Karpas-422 (cell line): ENCODE results near the gene ERC2. TPM values are rescaled to one million over a fixed set of nuclear protein-coding genes. Genes with fewer than 3 reads are reported as not detected.

Source experiments
- DNase-seq: peaks from one replicate; pipeline ENCODE4 v3.0.0-alpha.2; 2015
- H2AFZ ChIP-seq: fragments of 200-600 bp; sonication (generic); 2 replicates; pipeline ENCODE4 v1.6.1; 2014; ENCODE audit warnings: antibody characterized with exemption, low read length, mixed read lengths
- H3K27ac ChIP-seq: fragments of 200-600 bp; sonication (generic); 2 replicates; pipeline ENCODE4 v1.5.1; 2014; ENCODE audit warnings: mild to moderate bottlenecking, low read length, moderate library complexity
- H3K27me3 ChIP-seq: fragments of 200-600 bp; sonication (generic); 2 replicates; pipeline ENCODE4 v1.6.1; 2014; ENCODE audit warnings: low read length, mixed read lengths
- H3K36me3 ChIP-seq: fragments of 200-600 bp; sonication (generic); 2 replicates; pipeline ENCODE4 v1.6.1; 2014; ENCODE audit warnings: low read length, mixed read lengths; ENCODE audit not compliant: insufficient read depth
- H3K4me1 ChIP-seq: fragments of 200-600 bp; sonication (generic); 2 replicates; pipeline ENCODE4 v1.6.1; 2014; ENCODE audit warnings: mild to moderate bottlenecking, low read length, mixed read lengths
- H3K4me2 ChIP-seq: fragments of 200-600 bp; sonication (generic); 2 replicates; pipeline ENCODE4 v1.6.1; 2014; ENCODE audit warnings: low read length, low read depth, mild to moderate bottlenecking; ENCODE audit not compliant: poor library complexity, severe bottlenecking
- H3K4me3 ChIP-seq: fragments of 200-600 bp; sonication (generic); 2 replicates; pipeline ENCODE4 v1.5.1; 2014; ENCODE audit warnings: mild to moderate bottlenecking, antibody characterized with exemption, low read length, mixed read lengths
- H3K79me2 ChIP-seq: fragments of 200-600 bp; sonication (generic); 2 replicates; pipeline ENCODE4 v1.6.1; 2014; ENCODE audit warnings: mild to moderate bottlenecking, low read length, mixed read lengths
- H3K9ac ChIP-seq: fragments of 200-600 bp; sonication (generic); 2 replicates; pipeline ENCODE4 v1.6.0; 2014; ENCODE audit warnings: low read length
- H3K9me2 ChIP-seq: fragments of 200-600 bp; sonication (generic), shearing (Covaris generic); replicated peaks from 2 replicates; pipeline ENCODE4 v1.6.0; 2014; ENCODE audit warnings: mild to moderate bottlenecking, low read length, moderate library complexity; ENCODE audit not compliant: insufficient read depth
- H3K9me3 ChIP-seq: fragments of 300-700, 200-600 bp; sonication (generic); 2 replicates; pipeline ENCODE4 v1.6.1; 2014; ENCODE audit warnings: low read length, mixed read lengths
- H4K20me1 ChIP-seq: fragments of 200-600 bp; sonication (generic); 2 replicates; pipeline ENCODE4 v1.6.1; 2014; ENCODE audit warnings: mild to moderate bottlenecking, antibody characterized with exemption, low read length, low read depth; ENCODE audit not compliant: insufficient read depth
- total RNA-seq: library from RNA; depleted of rRNA; stranded (reverse); fragments of >200 nt; shearing (Covaris generic); gene quantifications from 2 replicates; pipeline ENCODE4 v1.2.3, GENCODE V29; 2014; ENCODE audit warnings: low replicate concordance

ERC2 gene
- total RNA-seq, 1 experiment from 2014 or later, result 3.7 TPM

DNA sequence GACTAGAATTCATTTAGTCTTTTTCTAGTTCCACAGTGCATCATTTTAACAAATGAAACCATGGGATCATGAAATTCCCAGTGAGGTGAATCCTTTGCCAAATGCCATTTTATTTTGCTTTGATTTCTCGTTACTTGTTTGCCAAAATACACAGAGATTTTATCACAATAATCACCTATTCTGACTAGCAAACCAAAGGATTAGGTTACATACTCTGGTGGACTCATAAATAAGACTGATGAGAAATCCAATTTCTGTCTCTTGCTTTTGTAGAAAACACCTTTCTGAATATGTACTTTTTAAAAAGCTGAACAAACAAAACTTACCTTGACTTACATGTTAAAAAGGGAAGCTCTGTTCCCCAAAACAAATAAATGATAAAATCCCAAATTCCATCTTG, 12.2 kb downstream of the ERC2 start:
- Histone ChIP-seq H3K9me2 (no peaks in the 10 kb centered on the region), H3K27me3 (no peaks in the 10 kb centered on the region; the same call in 1 of the 2 replicates), H3K27ac (no peak overlapping the region), H2AFZ (no peak overlapping the region), H3K4me2 (no peak overlapping the region), H3K9ac (no peak overlapping the region), H3K9me3 (no peaks in the 10 kb centered on the region), H4K20me1 (no peaks in the 10 kb centered on the region), H3K79me2 (no peaks in the 10 kb centered on the region), H3K36me3 (no peaks in the 10 kb centered on the region), H3K4me1 (no peaks in the 10 kb centered on the region), H3K4me3 (no peak overlapping the region)
- no peak for DNase-seq

DNA sequence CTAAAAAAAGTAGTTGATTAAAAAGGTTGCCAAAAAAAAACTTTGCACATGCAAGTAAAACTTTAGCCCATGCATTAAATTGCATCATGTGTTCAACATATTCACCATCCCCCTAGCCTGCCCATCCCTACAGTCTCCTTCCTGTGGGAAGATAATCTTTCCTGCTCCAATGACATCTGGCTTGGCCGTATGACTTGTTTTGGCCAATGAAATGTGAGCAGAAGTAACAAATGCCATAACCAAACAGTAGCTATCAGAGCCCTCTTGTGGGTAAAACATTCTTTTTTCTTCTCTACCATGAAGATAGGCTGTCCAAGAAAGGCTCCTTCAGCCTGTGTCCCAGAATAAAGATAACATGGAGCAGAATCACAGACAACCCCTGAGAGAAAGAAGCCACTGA, 15.3 kb downstream of the ERC2 start:
- no peaks in the 10 kb centered on the region for H3K9me3 ChIP-seq
- H3K4me1 ChIP-seq, result no peaks in the 10 kb centered on the region
- H3K9me2 ChIP-seq, result no peaks in the 10 kb centered on the region
- no peak overlapping the region for H2AFZ ChIP-seq
- no peaks in the 10 kb centered on the region for H3K36me3 ChIP-seq
- H3K79me2 ChIP-seq, result no peaks in the 10 kb centered on the region
- H3K9ac ChIP-seq, result no peak overlapping the region
- no peak overlapping the region for H3K4me2 ChIP-seq
- no peak overlapping the region for H3K27ac ChIP-seq
- DNase-seq, result no peak
- no peaks in the 10 kb centered on the region for H4K20me1 ChIP-seq
- no peaks in the 10 kb centered on the region for H3K27me3 ChIP-seq
- no peak overlapping the region for H3K4me3 ChIP-seq

GRCh38 chr3:56452085-56452484, 16.2 kb downstream of the ERC2 start:
- H3K4me1 ChIP-seq, result no peaks in the 10 kb centered on the region
- H3K27ac ChIP-seq, result no peak overlapping the region
- no peak for DNase-seq
- no peaks in the 10 kb centered on the region for H3K27me3 ChIP-seq
- H3K9me3 ChIP-seq, result no peaks in the 10 kb centered on the region
- H2AFZ ChIP-seq, result no peak overlapping the region
- no peaks in the 10 kb centered on the region for H3K9me2 ChIP-seq
- no peaks in the 10 kb centered on the region for H3K79me2 ChIP-seq
- H3K36me3 ChIP-seq, result no peaks in the 10 kb centered on the region
- H3K4me3 ChIP-seq, result no peak overlapping the region
- H3K4me2 ChIP-seq, result no peak overlapping the region
- no peaks in the 10 kb centered on the region for H4K20me1 ChIP-seq
- H3K9ac ChIP-seq, result no peak overlapping the region

DNA sequence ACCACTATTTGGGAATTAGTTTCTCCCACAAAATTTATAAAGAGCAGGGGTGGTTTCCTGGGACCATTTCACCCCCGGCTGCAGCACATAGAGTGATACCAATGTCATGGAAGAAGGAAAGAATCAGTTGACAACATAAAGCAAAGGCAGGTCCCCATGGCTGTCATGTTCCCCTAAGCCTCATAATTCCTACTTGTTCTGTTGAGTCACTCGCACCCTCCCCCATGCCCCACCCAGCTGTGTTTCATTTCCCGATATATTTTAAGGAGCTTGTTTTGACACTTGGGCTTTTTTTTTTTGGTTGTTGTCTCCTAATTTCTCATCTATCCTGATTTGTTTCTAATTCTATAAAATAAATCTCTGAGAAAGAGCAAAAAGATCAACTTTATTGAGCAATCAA, 24.9 kb downstream of the ERC2 start:
- Histone ChIP-seq H3K4me2 (no peak overlapping the region), H2AFZ (no peak overlapping the region), H3K4me1 (no peaks in the 10 kb centered on the region), H3K27me3 (no peaks in the 10 kb centered on the region), H4K20me1 (no peaks in the 10 kb centered on the region), H3K4me3 (no peak overlapping the region), H3K9me2 (no peaks in the 10 kb centered on the region), H3K36me3 (no peaks in the 10 kb centered on the region), H3K9ac (no peak overlapping the region), H3K9me3 (no peaks in the 10 kb centered on the region), H3K79me2 (no peaks in the 10 kb centered on the region), H3K27ac (no peak overlapping the region)
- no peak for DNase-seq

GRCh38 chr3:56428667-56429066, 39.6 kb downstream of the ERC2 start:
- Histone ChIP-seq H2AFZ (no peak overlapping the region), H3K27ac (no peak overlapping the region), H3K27me3 (no peaks in the 10 kb centered on the region), H3K4me3 (no peak overlapping the region), H3K79me2 (no peaks in the 10 kb centered on the region), H3K4me1 (no peaks in the 10 kb centered on the region), H3K9me3 (no peaks in the 10 kb centered on the region), H3K9me2 (no peaks in the 10 kb centered on the region), H3K36me3 (no peaks in the 10 kb centered on the region), H3K9ac (no peak overlapping the region), H3K4me2 (no peak overlapping the region), H4K20me1 (no peaks in the 10 kb centered on the region)
- DNase-seq, result no peak

DNA sequence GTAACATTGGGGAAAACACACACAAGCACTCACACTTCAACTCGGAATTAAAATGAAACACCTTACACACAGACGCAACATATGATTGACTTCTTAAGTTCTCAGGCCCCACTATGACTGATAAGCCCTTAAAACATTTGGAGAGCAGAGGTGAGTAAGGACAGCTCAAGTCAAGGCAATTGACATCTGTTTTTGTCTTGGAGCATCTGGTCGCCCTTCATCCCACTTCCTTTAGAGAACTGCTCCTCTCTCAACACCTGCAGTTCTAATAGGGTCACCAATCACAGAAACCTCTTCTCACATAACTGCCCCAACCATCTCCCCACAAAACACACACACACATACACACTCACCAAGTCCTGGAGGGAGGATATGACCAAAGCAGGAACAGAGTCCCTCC, 43.4 kb downstream of the ERC2 start:
- H2AFZ ChIP-seq, result no peak overlapping the region
- H4K20me1 ChIP-seq, result no peaks in the 10 kb centered on the region
- no peak overlapping the region for H3K9ac ChIP-seq
- H3K79me2 ChIP-seq, result no peaks in the 10 kb centered on the region
- H3K27ac ChIP-seq, result no peak overlapping the region
- no peak overlapping the region for H3K4me3 ChIP-seq
- H3K27me3 ChIP-seq, result no peaks in the 10 kb centered on the region
- no peak overlapping the region for H3K4me2 ChIP-seq
- H3K36me3 ChIP-seq, result no peaks in the 10 kb centered on the region
- no peaks in the 10 kb centered on the region for H3K9me3 ChIP-seq
- no peaks in the 10 kb centered on the region for H3K9me2 ChIP-seq
- no peak for DNase-seq
- H3K4me1 ChIP-seq, result no peaks in the 10 kb centered on the region

DNA sequence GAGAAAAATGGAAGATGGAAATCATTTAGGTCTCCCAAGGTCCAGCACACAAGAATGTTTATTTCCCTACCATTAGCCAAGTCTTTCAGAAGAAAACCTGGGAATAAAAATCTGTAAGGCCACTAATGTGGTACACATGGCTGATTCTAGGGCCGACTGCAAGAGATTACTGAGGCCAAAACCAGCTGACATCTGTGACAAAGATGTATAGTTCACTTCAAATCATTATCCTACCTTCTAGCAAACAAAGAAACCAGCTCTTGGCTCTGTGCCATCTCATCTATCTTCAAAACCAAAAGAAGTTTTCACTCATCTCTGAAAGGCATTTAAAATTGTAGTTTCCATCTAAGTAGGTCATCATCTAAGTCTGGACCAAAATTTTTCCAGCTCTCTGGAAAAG, 43.9 kb downstream of the ERC2 start:
- H3K4me1 ChIP-seq, result no peaks in the 10 kb centered on the region
- H4K20me1 ChIP-seq, result no peaks in the 10 kb centered on the region
- H3K27ac ChIP-seq, result no peak overlapping the region
- H3K79me2 ChIP-seq, result no peaks in the 10 kb centered on the region
- H3K4me2 ChIP-seq, result no peak overlapping the region
- no peaks in the 10 kb centered on the region for H3K9me2 ChIP-seq
- no peak overlapping the region for H3K9ac ChIP-seq
- H3K27me3 ChIP-seq, result no peaks in the 10 kb centered on the region
- H3K36me3 ChIP-seq, result no peaks in the 10 kb centered on the region
- H3K4me3 ChIP-seq, result no peak overlapping the region
- no peak for DNase-seq
- no peaks in the 10 kb centered on the region for H3K9me3 ChIP-seq
- H2AFZ ChIP-seq, result no peak overlapping the region

GRCh38 chr3:56423661-56424099, 44.6 kb downstream of the ERC2 start:
- H3K4me3 ChIP-seq, result no peak overlapping the region
- no peak overlapping the region for H3K9ac ChIP-seq
- H3K27me3 ChIP-seq, result no peaks in the 10 kb centered on the region
- no peaks in the 10 kb centered on the region for H4K20me1 ChIP-seq
- no peaks in the 10 kb centered on the region for H3K36me3 ChIP-seq
- H2AFZ ChIP-seq, result no peak overlapping the region
- DNase-seq, result no peak
- H3K9me3 ChIP-seq, result no peaks in the 10 kb centered on the region
- no peak overlapping the region for H3K27ac ChIP-seq
- H3K79me2 ChIP-seq, result no peaks in the 10 kb centered on the region
- H3K9me2 ChIP-seq, result no peaks in the 10 kb centered on the region
- H3K4me1 ChIP-seq, result no peaks in the 10 kb centered on the region
- H3K4me2 ChIP-seq, result no peak overlapping the region

DNA sequence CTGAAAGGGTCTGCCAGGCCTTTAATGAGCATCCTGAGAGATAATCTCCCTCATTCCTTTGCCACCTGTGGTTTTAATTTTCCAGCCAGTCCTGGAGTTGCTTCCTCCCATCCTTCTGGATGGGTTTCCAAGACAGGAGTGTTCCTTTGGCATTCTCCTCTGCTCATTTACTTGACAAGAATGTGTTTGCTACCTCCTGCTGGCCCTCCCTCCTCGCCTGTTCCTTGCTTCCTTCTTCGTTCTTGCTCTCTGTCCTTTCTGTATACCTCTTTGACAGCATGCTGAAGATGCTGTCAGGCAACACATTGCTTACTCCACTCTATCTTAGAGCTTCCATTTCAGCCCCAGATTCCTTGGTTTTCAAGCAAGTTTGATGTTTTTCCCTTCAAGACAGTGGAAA, 46.0 kb downstream of the ERC2 start:
- Histone ChIP-seq H3K4me3 (no peak overlapping the region), H3K27ac (no peak overlapping the region), H3K9ac (no peak overlapping the region), H4K20me1 (no peaks in the 10 kb centered on the region), H3K4me1 (no peaks in the 10 kb centered on the region), H2AFZ (no peak overlapping the region; the same call in 1 of the 2 replicates), H3K9me2 (no peaks in the 10 kb centered on the region), H3K9me3 (no peaks in the 10 kb centered on the region), H3K27me3 (no peaks in the 10 kb centered on the region), H3K79me2 (no peaks in the 10 kb centered on the region), H3K4me2 (no peak overlapping the region), H3K36me3 (no peaks in the 10 kb centered on the region)
- no peak for DNase-seq
